Posterior cingulate gyrus (tissue), 11 donors: ENCODE measurements around the gene UPB1.

Experiments
- DNase-seq, 10 donors: peaks; one replicate each; pipeline versions ENCODE4 v3.0.0 to v3.0.0-alpha.2; 2020 to 2021; ENCODE audit warnings: mixed read lengths in 3 of 10
- intact Hi-C: fragments of 100-400 bp; cut with DNase I; formaldehyde crosslinking; loops from one replicate; pipeline ENCODE4 v1.15.1; 2023

The UPB1 gene

DNA sequence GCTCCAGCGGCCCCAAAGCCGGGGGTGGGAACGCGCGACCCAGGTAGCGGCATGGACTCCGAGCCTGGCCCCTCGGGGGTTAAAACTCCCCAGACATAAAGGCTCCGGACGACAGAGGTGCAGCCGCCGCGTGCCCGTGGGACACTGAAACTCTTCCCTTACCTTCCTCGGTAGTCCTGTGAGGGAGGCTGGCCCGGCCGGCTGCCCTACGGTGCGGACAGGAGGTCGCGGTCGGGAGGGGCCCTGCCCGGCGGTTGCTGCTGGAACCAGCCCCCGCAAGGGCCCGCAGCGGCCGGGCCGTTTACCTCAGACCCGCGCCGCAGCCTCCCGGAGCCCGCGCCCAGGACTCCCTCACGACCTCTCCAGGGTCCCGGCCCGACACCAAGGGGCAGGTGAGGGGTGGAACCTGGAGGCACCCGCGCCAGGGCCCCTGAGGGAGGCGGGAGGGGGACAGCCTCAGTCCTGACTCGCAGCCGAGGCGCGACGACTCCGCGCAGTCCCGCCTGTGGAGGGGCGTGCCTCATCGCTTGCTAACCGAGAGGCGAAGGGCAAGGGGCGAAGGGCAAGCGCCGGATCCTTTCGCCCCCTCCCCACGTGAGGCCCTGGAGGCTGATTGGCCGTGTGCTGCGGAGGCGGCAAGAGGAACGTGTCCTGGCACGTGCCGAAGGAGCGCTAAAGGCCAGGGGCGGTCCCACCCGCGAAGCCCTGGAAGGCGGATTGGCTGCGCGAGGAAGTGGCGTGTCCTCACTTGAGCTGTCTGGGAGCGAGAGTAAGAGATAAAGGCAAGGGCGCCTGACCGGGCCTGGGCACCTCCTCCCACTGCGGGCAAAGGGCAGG, at the start of gene UPB1:
Gene UPB1, plus strand, starts transcription at position 805 of the 837 bp plus-strand sequence. CDS start 72 bp downstream, outside the sequence.
- intact Hi-C loops, result no loop called here
- peak in 1 of 10 donors; percentile 82 for DNase-seq

DNA sequence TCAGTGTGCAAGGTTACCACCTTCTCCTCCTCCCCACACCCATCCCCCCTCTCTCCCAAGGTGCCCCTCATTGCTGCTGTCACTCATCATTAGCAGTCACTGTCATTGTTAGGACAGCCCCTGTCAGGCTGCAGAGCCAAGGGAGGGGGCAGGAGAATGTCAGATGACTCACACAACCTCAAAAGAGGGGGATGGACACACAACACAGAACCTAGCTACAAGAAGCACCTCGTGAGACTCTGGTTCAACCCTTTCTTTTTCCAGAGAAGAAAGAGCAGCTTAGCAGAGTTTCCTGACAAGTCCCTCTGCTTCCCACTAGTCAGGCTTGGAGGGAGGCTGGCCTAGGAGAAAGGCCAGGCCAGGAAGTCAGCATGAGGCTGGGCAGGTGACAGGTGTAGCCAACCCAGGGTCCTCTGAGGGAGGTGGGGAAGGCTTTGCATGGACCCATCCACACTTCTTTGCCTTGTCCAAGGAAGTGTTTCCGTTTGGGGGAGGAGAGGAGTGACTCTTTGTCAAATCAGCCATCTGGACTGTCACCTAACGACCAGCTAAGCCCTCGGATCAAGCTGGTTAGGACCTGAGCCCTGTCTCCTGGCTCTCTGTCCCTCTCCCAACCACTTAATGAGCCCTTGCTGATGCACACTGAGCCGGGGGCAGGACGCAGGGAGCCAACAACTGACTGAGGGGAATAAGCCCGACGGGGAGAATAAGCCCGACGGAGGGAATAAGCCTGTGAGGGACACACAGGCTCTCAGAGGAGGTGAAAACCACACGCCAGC, 49.5 kb upstream of the UPB1 start:
- intact Hi-C loops, result no loop called here
- no peak for DNase-seq

DNA sequence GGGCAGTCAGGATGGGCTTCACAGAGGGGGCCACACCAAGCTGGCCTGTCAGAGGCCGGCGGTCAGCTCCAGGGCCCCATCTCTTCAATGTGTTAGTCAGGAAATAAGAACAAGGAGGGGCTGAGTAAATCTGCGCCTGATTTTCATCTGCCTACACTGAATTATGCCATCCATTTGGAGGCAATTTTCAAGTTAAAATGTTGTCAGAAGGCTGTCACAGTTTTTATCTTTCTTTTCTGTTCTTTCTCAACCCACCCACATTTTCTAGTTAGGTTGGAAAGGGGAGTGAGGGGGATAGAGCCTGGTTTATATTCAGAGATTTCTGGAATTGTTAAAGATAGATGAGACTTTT, 48.9 kb upstream of the UPB1 start:
- intact Hi-C loops, result no loop called here
- DNase-seq, result peak in 1 of 10 donors; percentile 44

DNA sequence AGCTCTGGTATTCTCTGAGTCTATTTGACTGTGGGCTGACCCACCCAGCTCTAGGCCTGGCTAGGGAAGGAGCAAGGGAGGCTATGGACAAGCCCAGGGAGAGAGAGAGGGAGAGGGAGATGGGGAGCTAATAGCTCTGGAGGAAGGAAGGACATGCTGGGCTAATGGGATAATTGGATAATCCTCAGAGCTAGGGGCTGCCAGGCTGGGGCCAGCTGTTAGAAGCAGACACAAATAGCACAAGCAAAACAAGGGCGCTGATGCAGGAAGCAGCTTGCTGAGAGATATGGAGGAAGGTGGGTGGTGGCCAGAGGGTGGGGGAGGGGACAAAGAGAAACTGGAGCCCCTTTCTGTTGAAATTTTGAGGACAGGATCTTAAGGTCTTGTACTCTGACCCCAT, 44.5 kb upstream of the UPB1 start:
- DNase-seq, result no peak

DNA sequence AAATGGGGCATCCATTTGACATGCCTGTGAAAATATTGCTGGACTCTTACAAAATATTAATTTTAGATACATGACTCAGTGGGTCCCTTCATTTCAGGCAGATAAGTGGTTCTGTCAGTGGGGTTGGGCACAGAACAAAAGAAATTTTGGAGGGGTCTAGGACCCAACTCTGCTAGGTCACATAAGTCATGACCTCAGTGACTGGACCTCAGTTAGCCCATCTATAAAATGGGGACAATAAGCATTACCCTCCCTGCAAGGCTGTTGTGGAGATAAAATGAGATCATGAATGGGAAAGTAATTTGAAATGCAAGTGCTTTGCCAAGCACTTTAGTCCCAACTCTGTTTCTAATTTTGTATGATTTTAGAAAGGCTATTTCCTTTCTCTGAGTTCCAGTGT, 44.0 kb upstream of the UPB1 start:
- DNase-seq, result no peak
- intact Hi-C loops, result no loop called here

More for the DNA sequence above, 44.5 kb upstream of the UPB1 start:
- intact Hi-C loops, result no loop called here

DNA sequence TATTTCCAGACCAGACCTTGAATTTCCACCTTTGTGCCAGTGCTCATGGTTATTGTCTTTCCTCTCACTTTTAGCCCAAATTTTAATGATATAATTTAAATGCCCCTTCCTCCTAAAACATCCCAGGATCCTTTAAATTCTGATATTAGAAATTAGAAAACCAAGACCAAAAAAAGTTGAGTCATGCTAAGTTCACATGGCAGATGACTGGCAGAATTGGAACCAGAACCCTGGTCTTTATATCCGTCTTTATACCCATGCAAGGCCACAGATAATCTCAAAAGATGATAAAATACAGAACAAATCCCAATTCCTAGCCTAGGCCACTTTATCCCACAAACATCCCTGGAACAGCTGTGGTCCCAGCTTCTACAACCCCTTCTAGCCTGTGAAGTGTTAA, 41.3 kb upstream of the UPB1 start:
- intact Hi-C loops, result no loop called here
- DNase-seq, result no peak

DNA sequence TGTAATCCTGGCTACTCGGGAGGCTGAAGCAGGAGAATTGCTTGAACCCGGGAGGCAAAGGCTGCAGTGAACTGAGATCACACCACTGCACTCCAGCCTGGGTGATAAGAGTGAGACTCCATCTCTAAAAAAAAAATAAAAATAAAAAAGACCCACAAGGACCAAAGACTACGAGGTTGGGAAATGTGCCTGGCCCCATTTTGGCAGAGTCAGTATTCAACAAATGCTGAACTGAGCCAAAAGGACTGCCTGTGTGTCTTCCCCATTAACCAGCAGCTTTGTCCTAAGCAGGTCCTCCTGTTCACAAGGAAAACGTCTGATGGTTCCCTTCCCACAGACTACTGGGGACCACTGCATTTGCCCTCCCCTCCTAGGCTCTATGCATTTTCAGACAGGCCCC, 40.1 kb upstream of the UPB1 start:
- intact Hi-C loops, result no loop called here
- DNase-seq, result no peak

DNA sequence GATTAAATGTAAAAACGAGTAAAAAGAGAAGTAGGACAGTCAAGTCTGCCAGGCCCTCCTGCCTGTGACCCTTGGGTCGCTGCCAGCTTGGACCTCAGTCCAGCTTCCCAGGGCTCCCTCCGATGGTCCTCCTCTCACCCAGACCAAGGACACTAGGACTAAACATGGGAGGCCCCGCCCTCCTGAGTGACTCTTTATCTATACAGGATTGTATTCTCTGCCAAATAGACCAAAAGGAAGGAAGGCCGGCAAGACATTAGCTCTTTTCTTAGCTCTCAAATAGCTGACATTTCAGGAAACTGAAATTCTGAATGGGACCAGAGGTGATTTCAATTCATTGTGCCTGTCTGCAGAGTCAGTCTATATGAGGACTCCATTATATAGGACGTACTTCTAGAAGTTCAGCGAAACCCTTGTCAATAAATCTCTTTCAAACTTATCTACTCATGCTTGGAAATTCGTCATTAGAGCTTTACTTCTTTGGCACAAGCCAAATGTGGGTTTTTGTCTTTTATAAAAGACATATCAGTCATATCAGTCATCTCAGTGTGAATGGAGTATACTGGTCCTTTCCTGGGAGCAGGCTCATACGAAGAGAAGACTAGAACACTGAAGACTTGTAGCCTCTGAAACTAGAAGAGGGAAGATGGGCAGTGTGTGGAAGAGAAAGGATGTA, 39.2 kb upstream of the UPB1 start:
- DNase-seq, result no peak
- intact Hi-C loops, result no loop called here

DNA sequence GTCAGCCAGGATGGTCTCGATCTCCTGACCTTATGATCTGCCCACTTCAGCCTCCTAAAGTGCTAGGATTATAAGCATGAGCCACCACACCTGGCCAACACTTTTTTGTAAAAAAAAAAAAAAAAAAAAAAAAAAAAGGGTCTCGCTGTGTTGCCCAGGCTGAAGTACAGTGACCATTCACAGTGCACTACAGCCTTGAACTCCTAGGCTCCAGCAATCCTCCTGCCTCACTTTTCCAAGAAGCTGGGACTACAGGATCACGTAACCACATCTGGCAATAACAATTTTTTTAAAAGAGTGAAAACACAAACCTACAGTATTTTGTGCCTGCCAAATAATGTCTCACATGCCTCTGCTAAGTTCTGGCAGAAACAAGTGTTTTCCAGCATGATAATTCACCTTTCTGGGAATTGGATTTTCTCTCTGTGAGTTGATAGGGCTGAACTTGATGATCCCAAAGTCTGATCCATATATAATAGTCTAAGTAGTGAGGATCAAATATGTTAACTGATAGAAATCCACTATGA, 37.2 kb upstream of the UPB1 start:
- intact Hi-C loops, result no loop called here

DNA sequence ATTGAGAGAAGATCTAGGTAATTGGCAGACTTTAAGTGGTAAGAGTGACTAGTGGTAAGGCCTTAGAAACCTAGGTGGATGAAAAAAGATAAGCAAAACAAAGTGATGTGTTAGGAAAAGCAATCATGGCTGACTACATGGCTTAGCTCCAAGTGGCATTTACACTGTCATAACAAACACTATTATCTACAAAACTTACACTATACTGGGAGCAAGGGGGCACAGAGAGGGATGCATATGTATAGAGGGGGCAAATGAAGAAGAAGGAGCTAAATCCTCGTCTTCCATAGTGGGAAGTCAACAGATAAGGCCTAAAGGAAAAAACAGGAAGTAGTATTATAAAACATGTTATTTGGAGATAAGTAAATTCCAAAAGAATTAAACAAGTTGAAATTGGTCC, 35.2 kb upstream of the UPB1 start:
- intact Hi-C loops, result no loop called here
- no peak for DNase-seq

More for the DNA sequence above, 37.2 kb upstream of the UPB1 start:
- DNase-seq, result no peak

DNA sequence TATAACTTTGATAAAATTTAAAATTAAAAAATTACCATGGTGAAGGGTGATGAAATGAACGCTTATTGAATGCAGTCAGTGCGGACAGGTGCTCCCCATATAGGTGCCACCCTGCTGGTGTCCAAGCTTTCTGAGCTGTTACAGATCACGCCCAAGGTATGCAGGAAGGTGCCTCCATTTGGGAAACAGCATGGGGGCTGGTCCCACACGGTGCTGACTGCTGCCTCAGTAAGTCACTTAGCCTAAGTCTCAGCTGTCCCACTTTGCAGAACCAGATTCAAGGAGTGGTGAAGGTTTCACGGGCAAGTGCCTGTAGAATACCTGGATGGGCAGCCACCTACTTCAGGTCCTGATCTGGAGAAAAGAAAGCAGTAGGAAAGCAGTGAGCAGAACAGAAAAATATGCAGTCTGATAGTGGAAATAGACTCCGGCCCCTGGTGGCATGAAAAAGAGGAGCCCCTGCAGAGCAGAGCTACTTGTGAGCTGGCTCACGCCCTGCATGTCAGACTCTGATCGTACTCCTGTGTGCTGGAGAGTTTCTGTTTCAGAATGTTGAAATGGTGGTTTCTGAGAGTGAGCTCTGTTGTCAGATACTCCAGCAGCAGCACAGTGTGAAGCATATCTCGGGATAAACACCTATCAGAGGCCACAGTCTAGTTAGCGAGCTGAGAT, 34.6 kb upstream of the UPB1 start:
- no peak for DNase-seq
- intact Hi-C loops, result no loop called here

DNA sequence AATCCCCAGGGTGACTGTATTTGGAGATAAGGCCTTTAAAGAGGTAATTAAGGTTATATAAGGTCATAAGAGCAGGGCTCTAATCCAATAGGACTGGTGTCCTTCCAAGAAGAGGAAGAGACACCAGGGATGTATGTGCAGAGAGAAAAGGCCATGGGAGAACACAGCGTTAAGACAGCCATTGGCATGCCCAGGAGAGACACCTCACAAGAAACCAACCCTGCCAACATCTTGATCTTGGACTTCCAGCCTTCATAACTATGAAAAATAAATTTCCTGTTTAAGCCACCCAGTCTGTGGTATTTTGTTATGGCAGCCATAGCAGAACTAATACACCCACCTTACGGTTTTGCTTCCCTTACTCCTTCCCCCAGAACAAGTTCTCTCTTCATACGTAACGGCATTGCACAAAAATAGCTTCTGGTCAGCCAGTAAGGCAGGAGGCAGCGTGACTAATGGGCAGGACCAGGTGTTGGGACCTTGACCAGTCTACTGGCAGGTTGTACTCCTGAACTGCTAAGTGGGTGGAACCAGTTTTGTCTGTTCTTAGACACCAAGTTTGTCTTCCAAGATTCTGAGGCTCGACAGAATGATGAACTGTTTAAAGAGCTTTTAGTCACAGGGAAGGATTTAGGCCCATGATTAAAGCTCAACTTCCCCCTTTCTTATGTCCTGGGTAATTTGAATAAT, 31.9 kb upstream of the UPB1 start:
- intact Hi-C loops, result no loop called here
- DNase-seq, result no peak

DNA sequence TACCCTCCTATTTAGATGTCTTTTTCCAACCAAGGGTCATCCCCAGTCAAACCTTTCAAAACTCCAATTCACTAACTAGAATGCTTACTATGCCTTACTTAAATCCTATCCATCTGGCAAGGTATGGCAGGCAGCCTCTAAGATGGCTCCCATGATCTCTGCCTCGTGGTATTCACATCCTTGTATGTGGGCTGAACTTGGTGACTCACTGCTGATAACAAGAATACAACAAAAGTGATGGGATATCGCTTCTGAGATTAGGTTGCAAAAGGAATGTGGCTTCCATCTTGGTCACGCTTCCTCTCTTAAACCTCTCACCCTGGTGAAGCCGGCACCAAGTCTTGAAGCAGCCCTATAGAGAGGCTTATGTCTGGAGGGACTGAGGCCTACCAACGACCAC, 29.6 kb upstream of the UPB1 start:
- intact Hi-C loops, result no loop called here

DNA sequence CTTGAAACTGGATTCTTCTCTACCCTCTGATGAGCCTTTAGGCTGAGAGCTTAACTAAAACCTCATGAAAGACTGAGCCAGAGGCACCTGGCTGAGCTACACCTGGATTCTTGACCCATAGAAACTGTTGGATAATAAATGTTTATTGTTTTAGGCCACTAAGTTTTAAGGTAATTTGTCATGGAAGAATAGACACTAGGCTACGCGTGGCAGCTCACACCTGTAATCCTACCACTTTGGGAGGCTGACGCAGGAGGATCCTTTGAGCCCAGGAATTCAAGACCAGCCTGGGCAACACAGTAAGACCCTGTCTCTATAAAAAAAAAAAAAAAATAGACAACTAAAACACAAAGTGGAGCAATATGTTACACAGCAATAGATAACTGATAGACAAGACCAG, 29.2 kb upstream of the UPB1 start:
- no peak for DNase-seq
- intact Hi-C loops, result no loop called here

More for the DNA sequence above, 29.6 kb upstream of the UPB1 start:
- no peak for DNase-seq

DNA sequence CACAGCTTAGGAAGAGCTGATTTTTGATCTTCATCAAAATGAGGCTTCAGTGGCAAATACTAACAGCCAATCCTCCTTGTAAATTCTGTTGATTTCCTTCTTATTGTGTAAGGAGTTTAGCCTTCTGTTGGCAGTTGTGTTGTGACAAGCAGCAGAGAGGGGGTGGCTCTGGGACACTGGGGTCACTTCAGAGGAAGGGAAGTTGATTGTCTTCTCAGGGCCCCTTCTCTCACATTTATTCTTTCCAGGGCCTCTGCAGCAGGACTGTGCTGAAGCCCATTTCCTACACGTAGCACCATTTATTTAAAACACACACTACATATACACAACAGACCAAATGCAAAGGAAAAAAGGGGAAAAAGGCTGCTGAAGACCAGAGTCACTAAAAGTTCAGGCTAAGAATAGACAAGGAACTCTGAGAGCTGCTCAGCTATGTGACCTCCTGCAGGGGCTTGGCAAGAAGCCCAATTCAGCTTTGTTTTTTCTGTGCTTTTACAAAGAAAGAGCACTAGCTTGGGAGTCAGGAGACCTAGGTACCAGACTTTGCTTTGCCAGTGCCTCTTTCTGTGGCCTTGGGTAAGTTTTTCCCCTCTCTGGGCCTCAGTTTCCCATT, 28.3 kb upstream of the UPB1 start:
- intact Hi-C loops, result no loop called here
- no peak for DNase-seq

DNA sequence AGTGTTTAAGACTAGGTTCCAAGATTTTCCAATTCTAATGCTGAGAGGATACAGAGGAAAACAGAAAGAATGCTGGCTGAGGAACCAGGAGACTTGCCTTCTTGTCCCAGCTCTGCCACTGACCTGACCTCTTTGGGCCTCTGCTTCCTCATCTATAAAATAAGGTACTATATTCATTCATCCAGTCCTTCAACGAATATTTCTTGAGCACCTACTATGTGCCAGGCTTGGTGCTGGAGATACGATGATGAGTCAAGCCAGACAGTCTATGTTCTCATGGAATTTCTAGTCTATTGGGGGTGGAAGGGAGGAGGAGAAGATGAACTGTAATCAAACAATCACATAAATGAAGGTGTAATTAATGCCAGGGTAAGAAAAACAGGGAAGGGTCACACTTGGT, 27.8 kb upstream of the UPB1 start:
- no peak for DNase-seq
- intact Hi-C loops, result no loop called here

DNA sequence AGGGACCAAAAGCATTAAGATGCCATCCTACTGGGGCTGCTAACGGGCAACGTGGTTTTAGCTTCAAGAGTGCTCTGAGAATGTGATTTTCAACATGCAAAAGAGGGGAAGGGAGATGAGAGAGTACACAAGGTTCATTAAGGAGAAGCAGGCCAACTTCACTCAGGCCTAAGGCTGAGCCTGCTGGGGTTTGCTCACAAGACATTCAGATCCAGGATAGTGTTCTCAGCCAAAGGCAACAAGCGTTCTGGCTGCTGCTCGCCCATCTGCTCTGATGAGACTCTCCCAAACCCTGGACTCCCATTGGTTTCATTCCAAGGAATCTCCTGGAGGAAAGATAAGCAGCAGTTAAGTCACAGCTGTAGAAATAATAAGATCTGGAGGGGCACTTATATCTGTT, 23.6 kb upstream of the UPB1 start:
- intact Hi-C loops, result no loop called here
- DNase-seq, result no peak

DNA sequence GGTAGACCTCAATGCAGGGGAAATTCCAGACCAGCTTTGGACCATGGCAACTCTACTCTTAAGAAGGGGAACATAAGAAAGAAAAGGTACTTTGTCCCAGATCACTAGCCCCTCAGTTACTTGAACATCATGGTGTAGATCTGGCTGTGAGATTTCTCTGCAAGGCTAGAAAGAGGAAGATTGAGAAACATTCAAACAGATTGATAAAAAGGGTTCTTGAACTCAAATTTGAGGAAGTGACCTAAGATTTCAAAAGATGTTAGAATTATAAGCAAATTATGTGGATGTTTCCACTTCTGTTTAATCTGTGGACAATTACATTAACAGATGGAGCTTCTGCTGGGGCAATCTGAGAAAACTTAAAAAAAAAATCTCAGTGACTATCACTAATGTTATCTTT, 21.8 kb upstream of the UPB1 start:
- no peak for DNase-seq
- intact Hi-C loops, result no loop called here

DNA sequence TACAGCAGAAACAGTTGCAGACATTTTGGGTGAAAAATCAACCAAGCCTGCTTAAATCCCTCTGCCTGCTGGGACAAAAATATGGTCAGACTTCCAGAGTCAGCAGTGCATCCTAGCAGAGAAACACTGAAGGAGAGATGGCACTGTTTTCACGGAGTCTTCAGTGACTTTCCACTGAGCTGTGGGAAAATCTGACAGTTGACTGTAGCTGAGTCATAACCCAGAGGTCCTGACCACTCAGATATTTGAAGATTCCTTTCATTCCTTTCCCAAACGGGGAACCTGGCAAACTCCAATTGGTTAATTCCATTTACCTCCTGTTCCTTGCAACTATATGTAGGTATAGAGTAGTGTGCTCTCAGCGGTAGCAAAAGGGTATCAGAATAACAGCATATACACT, 20.9 kb upstream of the UPB1 start:
- intact Hi-C loops, result no loop called here
- DNase-seq, result no peak
